K562 (cell line): Measurements from ENCODE around the gene ZC3H10. TPM values are rescaled to one million over a fixed set of nuclear protein-coding genes. Genes with fewer than 3 reads are reported as not detected.

Source experiments
- ADNP ChIP-seq: fragments of 200-800 bp; sonication (Bioruptor generic); IDR thresholded peaks from 2 replicates; pipeline ENCODE4 v1.6.1; 2016; ENCODE audit warnings: missing genetic modification characterization, missing compliant biosample characterization
- CBFB ChIP-seq: sonication (generic); formaldehyde crosslinking; IDR thresholded peaks from 2 replicates; pipeline ENCODE4 v1.4.0; 2020; ENCODE audit warnings: mild to moderate bottlenecking, missing genetic modification reagents
- CREB3L1 ChIP-seq: fragments of 450-650 bp; IDR thresholded peaks from 2 replicates; pipeline ENCODE4 v1.6.1; 2014; ENCODE audit warnings: low read depth, mild to moderate bottlenecking, moderate library complexity, borderline replicate concordance
- ERF ChIP-seq: fragments of 450-650 bp; formaldehyde crosslinking; IDR thresholded peaks from 2 replicates; pipeline ENCODE4 v1.4.0; 2020; ENCODE audit warnings: mild to moderate bottlenecking, mixed read lengths
- FOXJ2 ChIP-seq: fragments of 200-800 bp; sonication (Bioruptor generic); IDR thresholded peaks from 2 replicates; pipeline ENCODE4 v1.6.1; 2016; ENCODE audit warnings: missing genetic modification characterization, missing compliant biosample characterization
- RREB1 ChIP-seq: fragments of 250-450 bp; sonication (Bioruptor Pico); IDR thresholded peaks from 2 replicates; pipeline ENCODE4 v1.4.0; 2020
- RUNX1 ChIP-seq: sonication (generic); IDR thresholded peaks from 2 replicates; pipeline ENCODE4 v1.6.1; 2016; ENCODE audit warnings: antibody characterized with exemption, low read depth
- SMARCA5 ChIP-seq: fragments of 450-650 bp; IDR thresholded peaks from 2 replicates; pipeline ENCODE4 v1.6.1; 2016
- polyA plus RNA-seq, 8 experiments: library from polyadenylated mRNA; depleted of rRNA in 4 of 8; stranded (reverse) in 5 of 8; unstranded in 3 of 8; fragments of >200 nt; fragmentation: Nextera tagmentation in 2 of 8; fragmentation: Illumina TruSeq in 1 of 8; extraction: Ambion mirVana in 2 of 8; extraction: Trizol in 1 of 8; gene quantifications; 2 replicates each; pipeline versions ENCODE4 v1.2.1 to v1.2.3, GENCODE V29; 2011 to 2014; ENCODE audit warnings: inconsistent platforms in 1 of 8, missing spikeins in 1 of 8
- total RNA-seq, 7 experiments: library from RNA; depleted of rRNA in 6 of 7; stranded (reverse); fragments of >200 nt in 6 of 7; fragmentation: Illumina TruSeq in 2 of 7; extraction: Trizol in 2 of 7; gene quantifications; 2 replicates each; pipeline versions ENCODE4 v1.2.1 to v1.2.3, GENCODE V29; 2011 to 2021; ENCODE audit warnings: low replicate concordance in 1 of 7
- TF ChIP-seq, protein P1 (sequence below), 2 experiments: fragments of 450-650 bp in 1 of 2; sonication (generic) in 1 of 2; formaldehyde crosslinking in 1 of 2; IDR thresholded peaks; 2 replicates each; pipeline versions ENCODE4 v1.7.1 to v1.9.0; 2016 to 2022; ENCODE audit warnings: inconsistent platforms in 1 of 2, mild to moderate bottlenecking in 1 of 2, missing genetic modification reagents in 1 of 2

ZC3H10 gene
- total and polyA plus RNA-seq, 9 of the 15 experiments (the other 6 are each of a cell fraction or from before 2014, with no cell fraction given), result 0.31 to 4.1 (median 1.6) TPM

- TF ChIP-seq CREB3L1 (0 out of 2 replicates have a peak, but pooled peaks have one; percentile 20), ADNP (tag) (no peak), CBFB (CRISPR knock-in tag) (no peak), RREB1 (CRISPR knock-in tag) (peak; percentile 37; the same call in 1 of the 2 replicates), SMARCA5 (peak; percentile 52; the same call in 1 of the 2 replicates), RUNX1 (no peak), ERF (peak; percentile 94), FOXJ2 (tag) (0 out of 2 replicates have a peak, but pooled peaks have one; percentile 40)
- TF ChIP-seq, protein P1, sequence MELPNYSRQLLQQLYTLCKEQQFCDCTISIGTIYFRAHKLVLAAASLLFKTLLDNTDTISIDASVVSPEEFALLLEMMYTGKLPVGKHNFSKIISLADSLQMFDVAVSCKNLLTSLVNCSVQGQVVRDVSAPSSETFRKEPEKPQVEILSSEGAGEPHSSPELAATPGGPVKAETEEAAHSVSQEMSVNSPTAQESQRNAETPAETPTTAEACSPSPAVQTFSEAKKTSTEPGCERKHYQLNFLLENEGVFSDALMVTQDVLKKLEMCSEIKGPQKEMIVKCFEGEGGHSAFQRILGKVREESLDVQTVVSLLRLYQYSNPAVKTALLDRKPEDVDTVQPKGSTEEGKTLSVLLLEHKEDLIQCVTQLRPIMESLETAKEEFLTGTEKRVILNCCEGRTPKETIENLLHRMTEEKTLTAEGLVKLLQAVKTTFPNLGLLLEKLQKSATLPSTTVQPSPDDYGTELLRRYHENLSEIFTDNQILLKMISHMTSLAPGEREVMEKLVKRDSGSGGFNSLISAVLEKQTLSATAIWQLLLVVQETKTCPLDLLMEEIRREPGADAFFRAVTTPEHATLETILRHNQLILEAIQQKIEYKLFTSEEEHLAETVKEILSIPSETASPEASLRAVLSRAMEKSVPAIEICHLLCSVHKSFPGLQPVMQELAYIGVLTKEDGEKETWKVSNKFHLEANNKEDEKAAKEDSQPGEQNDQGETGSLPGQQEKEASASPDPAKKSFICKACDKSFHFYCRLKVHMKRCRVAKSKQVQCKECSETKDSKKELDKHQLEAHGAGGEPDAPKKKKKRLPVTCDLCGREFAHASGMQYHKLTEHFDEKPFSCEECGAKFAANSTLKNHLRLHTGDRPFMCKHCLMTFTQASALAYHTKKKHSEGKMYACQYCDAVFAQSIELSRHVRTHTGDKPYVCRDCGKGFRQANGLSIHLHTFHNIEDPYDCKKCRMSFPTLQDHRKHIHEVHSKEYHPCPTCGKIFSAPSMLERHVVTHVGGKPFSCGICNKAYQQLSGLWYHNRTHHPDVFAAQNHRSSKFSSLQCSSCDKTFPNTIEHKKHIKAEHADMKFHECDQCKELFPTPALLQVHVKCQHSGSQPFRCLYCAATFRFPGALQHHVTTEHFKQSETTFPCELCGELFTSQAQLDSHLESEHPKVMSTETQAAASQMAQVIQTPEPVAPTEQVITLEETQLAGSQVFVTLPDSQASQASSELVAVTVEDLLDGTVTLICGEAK (IDR thresholded peaks at IDR 0.05), result no peak; the same call in 1 of the 2 replicates
- TF ChIP-seq, protein P1 (CRISPR knock-in tag; IDR thresholded peaks at IDR 0.05), result no peak
These were observed 40.2 kb downstream of the ZC3H10 start, which contains the start of gene MYL6 (continued) for GRCh38 chr12:56158029-56158925.
